Measurements from ENCODE around the gene ANKRD33. TPM values are rescaled to one million over a fixed set of nuclear protein-coding genes. Genes with fewer than 3 reads are reported as not detected.

The ANKRD33 gene
- total and polyA plus RNA-seq, 8 donors = not detected

GRCh38 chr12:51866762-51867161 is 21.1 kb upstream of the ANKRD33 start:
- DNase-seq (peak in 1 of 6 donors; percentile 9), ATAC-seq (no peak), FAIRE-seq (no peak)
- intact Hi-C loops (cut with DNase I) = no loop called here
- Histone ChIP-seq H3K4me1 (no peaks in the 10 kb centered on the region), H3K9me3 (no peaks in the 10 kb centered on the region), H3K27ac (no peak overlapping the region), H3K27me3 (no peaks in the 10 kb centered on the region), H3K36me3 (no peaks in the 10 kb centered on the region), H3K4me3 (no peak overlapping the region)
- no peak for TF ChIP-seq CTCF (IDR thresholded peaks at IDR 0.05)
- 94 to 96% methylated on average over 8 of the region's 8 CpGs for WGBS, 2 donors

- no peak overlapping the region for H3K27ac ChIP-seq
- intact Hi-C loops (cut with DNase I) = no loop called here
- no peaks in the 10 kb centered on the region for H3K9me3 ChIP-seq
- no peaks in the 10 kb centered on the region for H3K27me3 ChIP-seq
- no peaks in the 10 kb centered on the region for H3K36me3 ChIP-seq
- H3K4me1 ChIP-seq = no peaks in the 10 kb centered on the region
- ATAC-seq = no peak
- DNase-seq = peak in 1 of 6 donors; percentile 15
- H3K4me3 ChIP-seq = no peak overlapping the region
- TF ChIP-seq CTCF (IDR thresholded peaks at IDR 0.05) = no peak
- no peak for FAIRE-seq
Observed at GRCh38 chr12:51867371-51867770, 20.5 kb upstream of the ANKRD33 start.

- 91 to 96% methylated on average over 12 of the region's 12 CpGs for WGBS, 2 donors
- H3K4me1 ChIP-seq = no peaks in the 10 kb centered on the region
- H3K27me3 ChIP-seq = no peaks in the 10 kb centered on the region
- ATAC-seq = peak in 1 of 4 donors; percentile 20
- H3K27ac ChIP-seq = no peak overlapping the region
- no peaks in the 10 kb centered on the region for H3K36me3 ChIP-seq
- no peak for FAIRE-seq
- H3K4me3 ChIP-seq = no peak overlapping the region
- intact Hi-C loops (cut with DNase I) = no loop called here
- peak in 1 of 6 donors; percentile 38 for DNase-seq
- H3K9me3 ChIP-seq = no peaks in the 10 kb centered on the region
- no peak for TF ChIP-seq CTCF (IDR thresholded peaks at IDR 0.05)
Observed at GRCh38 chr12:51867796-51868428, 20.0 kb upstream of the ANKRD33 start.

DNA sequence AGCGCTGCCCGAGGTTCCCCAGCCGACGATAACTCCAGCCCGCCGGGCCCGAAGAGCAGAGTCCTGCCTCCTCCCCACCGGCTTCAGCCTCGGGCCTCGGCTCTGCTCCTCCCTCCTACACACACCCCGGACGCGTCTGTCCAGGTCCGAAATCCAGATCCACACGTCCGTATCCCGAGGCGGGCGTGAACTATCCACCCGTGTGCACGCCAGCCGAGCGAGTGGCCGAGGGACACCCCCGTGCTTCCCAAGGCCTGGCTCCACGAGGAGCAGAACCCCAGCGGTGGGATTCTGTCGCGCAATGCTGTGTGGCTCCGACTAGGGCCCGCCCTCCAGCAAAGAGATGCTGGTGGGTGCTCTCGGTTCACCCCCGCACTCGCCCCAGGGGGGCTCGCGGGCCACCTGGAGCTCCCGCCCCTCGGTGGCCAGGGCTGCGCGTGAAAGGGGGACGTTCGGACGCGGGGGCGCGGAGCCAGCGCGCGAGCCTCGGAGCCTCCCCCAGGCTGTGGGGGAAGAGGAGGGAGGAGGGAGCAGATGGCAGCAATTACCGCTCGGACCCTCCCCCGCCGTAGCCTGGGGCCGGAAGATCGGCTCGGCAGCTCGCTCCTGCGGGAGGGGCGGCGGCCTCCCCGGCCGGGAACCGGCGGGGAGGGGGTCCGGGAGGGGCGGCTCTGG is 18.9 kb upstream of the ANKRD33 start:
- no peaks in the 10 kb centered on the region for H3K36me3 ChIP-seq
- H3K4me3 ChIP-seq = peak overlapping the region in 2 of 4 donors; percentile 16 to 43
- no peaks in the 10 kb centered on the region for H3K9me3 ChIP-seq
- no peaks in the 10 kb centered on the region for H3K27me3 ChIP-seq
- no peaks in the 10 kb centered on the region for H3K4me1 ChIP-seq
- 10 to 12% methylated on average over 48 to 67 of the region's 67 CpGs for WGBS, 2 donors
- DNase-seq (no peak), ATAC-seq (peak in 3 of 4 donors; percentile 23 to 36 (median 32)), FAIRE-seq (no peak)
- no peak overlapping the region for H3K27ac ChIP-seq
- no peak for TF ChIP-seq CTCF (IDR thresholded peaks at IDR 0.05)
- intact Hi-C loops (cut with DNase I) = no loop called here

DNA sequence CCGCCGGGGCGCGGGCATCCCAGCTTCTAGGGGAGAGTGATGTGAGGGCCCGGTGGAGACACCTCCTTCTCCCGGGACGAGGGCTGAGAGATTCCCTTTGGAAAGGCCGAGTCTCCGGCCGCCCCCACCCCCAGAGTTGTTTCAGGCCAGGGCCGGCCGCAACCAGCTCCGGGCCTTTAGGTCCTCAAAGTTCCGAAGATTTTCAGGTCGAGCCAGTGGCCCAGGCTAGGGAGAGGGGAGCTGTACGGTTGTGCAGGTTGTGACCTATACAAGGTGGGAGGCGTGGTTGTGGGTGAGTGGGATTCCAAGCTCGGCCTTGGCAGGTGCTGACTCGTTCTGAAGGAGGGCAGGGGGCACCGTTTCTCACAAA is 18.4 kb upstream of the ANKRD33 start:
- ATAC-seq (no peak), DNase-seq (no peak), FAIRE-seq (no peak)
- H3K9me3 ChIP-seq = no peaks in the 10 kb centered on the region
- H3K4me1 ChIP-seq = no peaks in the 10 kb centered on the region
- no peak for TF ChIP-seq CTCF (IDR thresholded peaks at IDR 0.05)
- 44 to 47% methylated on average over 17 to 20 of the region's 20 CpGs for WGBS, 2 donors
- no peaks in the 10 kb centered on the region for H3K27me3 ChIP-seq
- intact Hi-C loops (cut with DNase I) = no loop called here
- H3K4me3 ChIP-seq = peak overlapping the region in 1 of 4 donors; percentile 43
- H3K27ac ChIP-seq = no peak overlapping the region
- no peaks in the 10 kb centered on the region for H3K36me3 ChIP-seq

Measured in pancreas (tissue), 10 donors.